GM12873 (cell line): ENCODE data around the gene LCN10.

Experiments used
- TF ChIP-seq, protein P1 (sequence below): IDR thresholded peaks from 2 replicates; pipeline ENCODE4 v1.5.1; 2012; ENCODE audit warnings: low read depth, mild to moderate bottlenecking, moderate library complexity, low read length, control low read depth; ENCODE audit not compliant: insufficient read depth; ENCODE audit errors: missing control alignments

The LCN10 gene

DNA sequence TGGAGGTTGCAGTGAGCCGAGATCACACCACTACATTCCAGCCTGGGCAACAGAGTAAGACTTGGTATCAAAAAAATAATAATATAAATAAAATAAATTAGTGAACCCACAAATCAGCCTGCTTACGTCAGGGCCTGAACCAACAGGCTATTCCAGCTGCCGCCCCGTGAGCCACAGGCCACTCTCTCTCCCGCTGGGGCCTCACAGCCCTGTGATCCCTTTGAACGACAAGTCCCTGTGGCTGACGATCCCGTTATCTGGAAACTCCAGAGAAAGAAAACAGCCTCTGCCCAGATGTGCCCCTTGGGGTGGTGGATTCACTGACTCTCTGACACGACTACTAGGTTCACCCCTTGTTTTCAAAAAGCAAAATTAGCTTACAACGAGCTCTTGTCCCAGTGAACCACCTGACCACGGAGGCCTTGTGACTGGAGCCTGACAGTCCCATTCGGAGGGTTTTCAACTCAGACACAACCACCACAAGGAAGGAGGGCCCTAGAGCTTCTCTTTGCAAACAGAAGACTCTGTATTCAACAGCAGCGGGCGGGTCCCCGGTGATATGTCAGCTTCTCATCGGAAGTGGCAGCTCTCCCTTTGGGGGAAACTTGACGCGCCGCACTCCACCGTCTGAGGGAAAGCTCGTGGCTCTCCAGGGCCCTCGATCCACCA is 34.8 kb downstream of the LCN10 start:
- TF ChIP-seq, protein P1, sequence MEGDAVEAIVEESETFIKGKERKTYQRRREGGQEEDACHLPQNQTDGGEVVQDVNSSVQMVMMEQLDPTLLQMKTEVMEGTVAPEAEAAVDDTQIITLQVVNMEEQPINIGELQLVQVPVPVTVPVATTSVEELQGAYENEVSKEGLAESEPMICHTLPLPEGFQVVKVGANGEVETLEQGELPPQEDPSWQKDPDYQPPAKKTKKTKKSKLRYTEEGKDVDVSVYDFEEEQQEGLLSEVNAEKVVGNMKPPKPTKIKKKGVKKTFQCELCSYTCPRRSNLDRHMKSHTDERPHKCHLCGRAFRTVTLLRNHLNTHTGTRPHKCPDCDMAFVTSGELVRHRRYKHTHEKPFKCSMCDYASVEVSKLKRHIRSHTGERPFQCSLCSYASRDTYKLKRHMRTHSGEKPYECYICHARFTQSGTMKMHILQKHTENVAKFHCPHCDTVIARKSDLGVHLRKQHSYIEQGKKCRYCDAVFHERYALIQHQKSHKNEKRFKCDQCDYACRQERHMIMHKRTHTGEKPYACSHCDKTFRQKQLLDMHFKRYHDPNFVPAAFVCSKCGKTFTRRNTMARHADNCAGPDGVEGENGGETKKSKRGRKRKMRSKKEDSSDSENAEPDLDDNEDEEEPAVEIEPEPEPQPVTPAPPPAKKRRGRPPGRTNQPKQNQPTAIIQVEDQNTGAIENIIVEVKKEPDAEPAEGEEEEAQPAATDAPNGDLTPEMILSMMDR: no peak

DNA sequence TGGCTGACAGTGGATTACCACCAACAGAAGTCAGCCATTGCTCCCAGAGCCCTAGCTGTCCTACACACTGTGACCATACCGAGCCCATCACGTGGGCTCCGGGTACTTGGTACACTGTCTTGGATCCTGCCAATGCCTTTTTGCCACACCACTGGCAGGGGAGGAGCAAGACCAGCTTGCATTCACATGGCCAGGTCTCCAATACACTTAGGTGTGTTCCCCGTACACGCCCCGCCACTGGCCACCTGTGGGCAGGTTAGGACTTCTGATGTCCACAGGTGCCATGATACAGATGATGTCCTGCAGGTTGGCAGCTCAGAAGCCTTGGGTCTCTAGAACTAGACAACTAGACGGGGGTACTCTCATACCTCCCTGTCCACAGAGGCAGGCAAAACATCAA is 35.7 kb downstream of the LCN10 start:
- TF ChIP-seq, protein P1: no peak

DNA sequence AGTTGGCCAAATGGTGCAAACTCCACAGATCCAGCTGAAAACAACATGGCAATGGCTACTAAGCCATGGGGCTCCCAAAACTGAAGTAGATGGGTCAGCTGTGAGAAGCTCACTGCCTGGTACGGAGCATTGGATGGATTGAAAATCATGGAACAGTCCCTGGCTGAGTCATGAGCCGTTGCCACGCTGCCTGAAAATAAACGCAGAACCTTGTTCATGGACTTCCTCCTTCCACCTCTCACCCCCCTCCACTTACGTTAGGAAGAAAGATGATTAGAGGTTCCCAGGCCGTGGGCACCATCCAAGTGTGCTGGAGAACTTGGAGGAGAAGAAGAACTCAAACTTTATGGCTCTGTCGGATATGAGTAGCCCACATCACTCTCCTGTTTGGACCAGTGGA is 37.2 kb downstream of the LCN10 start:
- TF ChIP-seq, protein P1: no peak

DNA sequence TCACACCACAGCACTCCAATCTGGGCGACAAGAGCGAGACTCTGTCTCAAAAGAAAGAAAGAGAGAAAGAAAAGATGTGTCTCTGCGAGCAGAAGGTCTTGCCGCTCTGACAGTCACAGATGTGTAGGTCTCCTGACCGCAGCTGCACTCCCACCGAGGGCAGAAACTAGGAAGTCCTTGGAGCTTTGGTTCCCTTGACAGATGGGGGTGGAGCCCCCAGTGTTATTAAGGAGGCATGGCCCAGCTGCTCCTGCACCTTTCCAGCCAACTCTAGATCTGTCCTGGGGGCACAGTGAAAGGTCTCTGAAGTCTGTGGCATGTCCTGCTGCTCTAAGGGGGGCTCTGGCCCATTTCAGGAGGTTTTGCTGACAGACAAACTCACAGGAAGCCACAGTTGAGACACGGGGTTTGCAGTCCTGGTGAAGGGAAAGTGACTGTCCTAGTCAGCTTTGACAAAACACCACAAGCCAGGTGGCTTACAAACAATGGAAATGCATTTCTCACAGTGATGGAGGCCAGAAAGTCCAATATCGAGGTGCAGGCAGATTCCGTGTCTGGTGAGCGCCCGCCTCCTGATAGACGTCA is 39.4 kb downstream of the LCN10 start:
- TF ChIP-seq, protein P1: no peak

DNA sequence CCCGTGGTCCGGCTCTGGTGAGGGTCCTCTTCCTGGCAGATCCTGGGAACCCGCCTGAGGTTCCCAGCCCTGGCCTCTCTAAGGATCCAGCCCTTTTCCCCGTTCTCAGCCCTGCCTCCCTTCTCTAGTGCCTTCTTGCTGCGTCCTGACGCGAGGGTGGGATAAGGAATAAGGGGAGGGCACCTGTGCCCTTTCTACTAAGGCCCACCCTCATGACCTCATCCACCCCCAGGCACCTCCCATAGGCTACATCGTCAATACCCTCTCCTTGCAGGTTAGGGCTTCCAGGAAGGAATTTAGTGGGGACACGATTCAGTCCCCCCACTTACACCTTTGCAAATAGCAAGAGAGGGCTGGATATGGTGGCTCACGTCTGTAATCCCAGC is 41.1 kb downstream of the LCN10 start:
- TF ChIP-seq, protein P1: no peak

DNA sequence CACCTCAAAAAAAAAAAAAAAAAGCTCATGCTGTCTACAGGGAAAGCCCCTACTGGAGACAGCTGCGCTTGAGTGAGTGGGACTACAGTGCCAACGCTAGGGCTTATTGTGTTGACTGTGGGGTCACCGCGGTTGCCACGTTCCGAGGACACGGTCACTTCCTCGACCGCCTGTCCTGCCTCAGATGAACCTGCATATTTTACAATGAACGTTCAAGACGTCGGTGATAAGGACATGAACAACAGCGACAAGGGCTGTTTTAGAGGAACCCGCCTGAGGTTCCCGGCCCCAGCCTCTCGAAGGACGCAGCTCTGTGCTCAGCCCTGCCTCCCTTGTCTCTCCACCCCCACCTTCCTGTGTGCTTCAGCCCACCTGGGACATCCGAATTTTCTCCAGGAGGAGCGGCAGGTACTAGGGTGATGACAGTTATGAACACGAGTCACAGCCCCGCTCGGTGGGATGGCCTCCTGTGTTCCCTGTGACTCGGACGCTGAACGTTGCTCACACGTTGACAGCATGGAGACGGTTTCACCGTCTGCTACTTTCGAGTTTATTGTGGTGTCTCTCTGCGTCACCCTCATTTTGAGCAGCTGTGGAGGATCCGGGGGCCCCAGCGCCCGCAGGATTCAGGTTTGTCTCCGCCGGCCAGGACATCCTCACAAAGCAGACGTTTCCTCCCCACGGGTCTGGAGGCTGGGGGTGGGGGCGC is 41.6 kb downstream of the LCN10 start:
- TF ChIP-seq, protein P1: no peak

DNA sequence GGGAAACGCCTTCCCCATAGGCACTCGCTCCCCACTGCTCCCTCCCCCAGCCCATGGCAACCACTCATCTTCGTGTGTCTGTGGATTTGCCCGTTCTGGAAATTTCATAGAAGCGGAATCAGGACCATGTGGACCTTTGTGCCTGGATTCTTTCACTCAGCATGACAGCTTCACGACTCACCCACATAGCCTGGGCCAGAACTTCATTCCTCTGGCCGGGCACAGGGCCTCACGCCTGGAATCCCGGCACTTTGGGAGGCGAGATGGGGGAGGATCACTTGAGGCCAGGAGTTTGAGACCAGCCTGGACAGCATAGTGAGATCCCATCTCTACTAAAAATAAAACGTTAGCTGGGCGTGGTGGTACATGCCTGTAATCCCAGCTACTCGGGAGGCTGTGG is 42.4 kb downstream of the LCN10 start:
- TF ChIP-seq, protein P1: no peak
